Hematopoietic multipotent progenitor cell treated with erythropoietin and hydrocortisone succinate and interleukin-3 and kit ligand, for 8 days (in vitro differentiated cells): Measurements from ENCODE around the gene ZNF598.
A peak's percentile ranks its signal among the peaks of the same experiment; 100 is the strongest.

ENCODE experiments used
- DNase-seq: peaks from one replicate; pipeline ENCODE4 v3.0.0-alpha.2; 2015

Gene ZNF598

DNA sequence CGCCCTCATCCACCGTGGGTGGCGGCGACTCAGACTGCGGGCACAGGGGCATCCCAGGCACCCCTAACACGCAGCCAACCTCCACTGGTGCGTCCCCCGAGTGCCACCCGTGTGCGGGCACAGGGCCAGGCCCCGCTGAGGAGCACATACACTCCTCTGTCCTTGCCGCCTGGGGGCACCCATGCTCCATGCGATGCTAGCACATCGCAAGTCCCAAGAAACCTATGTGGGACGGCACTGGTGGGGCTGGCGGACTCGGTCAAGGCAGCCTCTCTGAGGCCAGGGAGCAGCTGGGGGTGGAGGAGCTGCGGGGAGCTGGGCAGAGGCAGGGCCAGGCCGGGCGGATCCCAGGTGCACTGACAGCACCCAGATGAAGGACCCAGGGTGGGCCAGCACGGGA lies 4.0 kb downstream of the ZNF598 start:
- DNase-seq, result peak; percentile 78

GRCh38 chr16:2004795-2005517 lies 4.7 kb downstream of the ZNF598 start:
- DNase-seq, result no peak

DNA sequence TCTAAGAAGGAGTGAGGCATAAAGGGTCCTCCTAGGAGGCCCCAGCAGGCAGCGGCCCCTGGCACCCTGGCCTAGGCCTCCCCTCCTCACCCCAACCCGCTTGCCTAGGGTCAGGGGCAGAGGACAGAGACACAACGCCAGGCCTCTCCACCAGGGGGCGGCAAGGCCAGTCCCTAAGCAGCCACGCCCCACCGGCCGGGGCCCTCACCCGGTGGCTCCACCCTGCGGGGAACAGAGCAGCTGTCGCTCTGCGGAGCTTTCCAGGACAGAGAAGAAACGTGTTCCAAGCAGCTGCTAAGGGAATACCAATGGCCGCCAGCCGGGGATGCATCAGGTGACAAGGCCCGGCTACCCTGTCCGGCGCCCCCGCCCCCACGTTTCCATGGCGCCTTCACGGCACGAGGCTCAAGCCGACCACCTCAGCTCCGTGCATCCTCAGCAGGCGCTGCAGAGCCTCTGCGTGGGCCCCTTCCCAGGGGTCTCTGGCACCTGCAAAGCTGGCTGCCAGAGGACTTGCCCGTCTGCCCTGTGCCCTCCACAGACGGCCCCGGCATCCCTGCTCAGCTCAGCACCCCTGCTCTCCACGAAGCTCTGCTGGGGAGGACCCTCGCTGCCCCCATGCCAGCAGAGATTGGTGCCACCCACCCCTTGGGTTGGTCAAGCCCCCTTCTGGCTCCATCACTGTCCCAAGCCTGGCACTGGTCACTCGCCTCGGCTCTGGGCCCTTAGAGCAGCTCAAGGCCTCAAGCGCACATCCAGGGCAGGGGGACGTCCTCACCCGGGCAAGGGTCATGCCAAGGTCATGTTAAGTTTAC lies 5.6 kb downstream of the ZNF598 start:
- DNase-seq, result peak; percentile 92

GRCh38 chr16:2003231-2003826 lies 6.3 kb downstream of the ZNF598 start:
- DNase-seq, result no peak

- DNase-seq, result no peak
Observed at GRCh38 chr16:2002406-2003230, 7.0 kb downstream of the ZNF598 start.

DNA sequence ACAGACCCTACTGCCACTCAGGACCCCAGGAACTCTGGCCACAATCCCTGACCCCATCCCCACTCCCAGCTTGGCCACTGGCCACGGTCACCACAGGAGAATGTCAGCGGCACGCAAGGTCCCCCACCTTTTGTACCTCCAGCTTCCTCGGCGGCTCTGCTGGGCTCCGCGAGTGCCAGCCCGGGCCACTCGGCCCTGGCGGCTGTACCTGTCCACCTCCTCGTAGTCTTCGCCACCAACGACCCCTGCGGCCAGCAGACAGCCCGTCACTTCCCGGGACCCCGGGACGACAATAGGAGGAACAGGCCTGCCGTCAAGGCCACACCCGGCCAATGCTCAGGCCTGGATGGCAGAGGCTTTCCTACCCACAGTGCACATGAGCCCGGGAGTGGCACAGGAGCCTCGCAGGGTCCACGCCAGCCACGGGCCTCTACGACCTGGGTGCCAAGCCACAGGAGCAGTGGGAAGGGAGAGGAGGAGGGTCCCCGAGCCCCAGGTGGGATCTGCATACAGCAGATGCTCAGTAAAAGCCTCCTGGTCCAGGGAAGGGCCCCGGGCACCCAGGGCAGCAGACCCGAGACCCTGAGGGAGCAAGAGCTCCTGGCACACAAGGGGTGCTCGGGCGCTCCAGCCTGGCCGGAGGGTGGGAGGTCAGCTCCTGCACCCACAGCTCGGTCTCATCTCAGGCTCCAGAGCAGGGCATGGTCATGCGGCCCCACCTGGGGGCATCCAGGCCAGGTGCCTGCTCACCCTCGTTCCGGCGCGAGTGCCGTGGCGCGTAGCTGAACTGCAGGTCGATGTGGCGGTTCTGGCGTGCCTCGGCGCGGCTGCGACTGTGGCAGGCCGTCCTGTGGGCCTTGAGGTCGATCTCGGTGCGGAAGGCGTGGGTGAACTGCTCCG lies 7.9 kb downstream of the ZNF598 start:
- DNase-seq, result no peak

DNA sequence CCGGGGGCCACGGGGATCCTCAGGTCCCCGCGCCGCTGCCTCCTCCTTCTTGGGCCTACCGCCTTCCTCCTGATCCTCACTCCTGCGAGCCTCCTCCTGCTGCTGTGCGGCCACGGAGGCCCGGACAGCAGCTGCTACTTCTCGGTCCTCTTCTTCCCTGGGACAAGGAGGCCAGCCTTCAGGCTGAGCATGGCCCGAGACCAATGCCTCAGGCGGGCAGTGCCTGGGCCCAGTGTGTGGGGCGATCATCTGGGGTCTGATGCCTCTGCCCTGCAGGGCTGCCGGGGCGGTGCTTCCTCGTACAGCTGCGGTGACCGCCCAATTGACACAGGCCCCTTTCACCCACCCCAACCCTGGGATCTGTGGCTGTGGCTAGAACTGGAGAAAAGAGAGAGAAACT lies 8.6 kb downstream of the ZNF598 start:
- DNase-seq, result no peak

GRCh38 chr16:1999866-2000514 lies 9.6 kb downstream of the ZNF598 start:
- no peak for DNase-seq

DNA sequence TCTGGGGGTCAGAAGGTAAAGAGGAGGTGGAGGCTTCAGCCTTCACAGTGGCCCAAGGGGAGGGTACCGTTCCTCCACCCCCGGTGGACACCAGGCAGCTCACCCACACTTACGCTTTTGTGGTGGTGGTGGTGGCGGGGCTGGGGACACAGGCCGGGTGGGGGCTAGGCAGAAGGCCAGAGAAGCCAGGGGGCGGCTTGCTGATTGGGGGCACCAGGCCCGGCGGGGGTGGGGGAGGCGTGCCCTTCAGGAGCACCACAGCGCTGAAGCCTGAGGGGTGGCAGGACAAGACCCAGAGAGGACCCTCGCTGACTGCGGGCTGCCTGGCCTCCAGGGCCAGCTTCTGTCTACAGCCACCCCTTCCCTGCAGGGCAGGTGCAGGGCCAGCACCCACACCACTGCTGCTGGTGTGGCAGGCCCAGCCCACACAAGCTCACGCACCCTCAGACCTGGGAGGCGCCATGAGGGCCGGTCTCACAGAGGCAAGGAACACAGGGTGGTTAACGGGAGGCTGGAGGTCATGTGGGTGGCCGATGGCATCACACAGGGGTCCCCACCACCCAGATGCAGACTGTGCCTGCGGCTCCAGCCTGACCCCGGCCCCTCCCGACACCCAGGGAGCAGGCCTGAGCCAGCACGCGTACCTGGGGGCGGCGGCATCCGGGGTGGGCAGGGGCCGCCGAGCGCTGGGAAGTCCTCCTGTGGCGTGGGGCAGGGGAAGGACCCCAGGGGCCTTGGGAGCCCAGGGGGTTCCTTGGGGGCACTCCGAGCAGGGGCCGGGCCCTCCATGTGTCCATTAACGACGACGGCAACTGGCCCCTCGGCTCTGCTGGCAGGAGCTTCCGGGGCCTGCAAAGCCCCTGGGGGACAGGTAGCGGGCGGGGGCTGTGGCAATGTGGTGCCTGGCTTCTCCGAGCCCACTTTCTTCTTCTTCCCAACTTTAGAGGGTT lies 10.5 kb downstream of the ZNF598 start:
- DNase-seq, result no peak

DNA sequence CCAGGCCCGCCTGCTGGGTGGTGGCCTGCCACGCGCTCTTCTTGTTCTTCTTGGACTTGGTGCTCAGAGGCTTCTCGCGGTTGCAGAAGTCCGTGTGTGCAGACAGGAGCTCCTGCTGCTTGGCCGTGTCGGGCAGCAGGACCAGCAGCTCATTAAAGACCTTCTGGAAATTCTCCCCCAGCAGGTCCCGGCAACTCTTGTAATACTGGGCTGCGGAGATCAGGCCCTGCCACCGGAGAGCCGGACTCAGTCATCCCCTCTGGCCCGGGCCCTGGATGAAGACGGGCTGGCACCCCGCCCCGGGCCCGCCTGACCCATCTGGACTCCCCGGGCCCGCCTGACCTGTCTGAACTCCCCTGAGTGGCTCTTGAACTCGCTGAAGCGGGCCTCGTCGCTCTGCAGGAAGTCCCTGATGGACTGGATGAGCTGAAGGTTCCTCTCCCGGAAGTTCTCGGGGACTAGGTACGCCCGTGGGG lies 11.2 kb downstream of the ZNF598 start:
- no peak for DNase-seq

- DNase-seq, result no peak
Observed at GRCh38 chr16:1997494-1998359, 11.9 kb downstream of the ZNF598 start.

GRCh38 chr16:1993731-1994131 lies 15.9 kb downstream of the ZNF598 start:
- no peak for DNase-seq

DNA sequence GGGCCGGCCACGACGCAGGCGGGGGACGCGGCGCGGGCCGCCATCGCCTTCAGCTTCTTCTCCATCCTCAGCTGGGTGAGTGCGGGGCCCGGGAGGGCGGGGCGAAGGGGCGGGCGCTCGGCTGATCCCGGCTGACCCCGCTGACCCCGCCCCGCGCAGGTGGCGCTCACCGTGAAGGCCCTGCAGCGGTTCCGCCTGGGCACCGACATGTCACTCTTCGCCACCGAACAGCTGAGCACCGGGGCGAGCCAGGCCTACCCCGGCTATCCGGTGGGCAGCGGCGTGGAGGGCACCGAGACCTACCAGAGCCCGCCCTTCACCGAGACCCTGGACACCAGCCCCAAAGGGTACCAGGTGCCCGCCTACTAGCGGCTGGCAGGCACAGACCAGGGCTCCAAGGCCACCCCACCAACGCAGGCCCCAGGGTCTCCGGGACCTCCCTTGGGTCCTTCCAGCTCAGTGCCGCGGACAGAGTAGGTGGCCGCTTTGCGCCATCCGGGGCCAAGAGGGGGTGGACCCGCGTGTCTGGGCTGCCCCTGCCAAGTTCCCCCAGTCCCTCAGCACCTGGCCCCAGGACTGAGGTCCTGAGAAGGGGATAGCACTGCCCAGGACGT lies 16.8 kb downstream of the ZNF598 start:
- no peak for DNase-seq

DNA sequence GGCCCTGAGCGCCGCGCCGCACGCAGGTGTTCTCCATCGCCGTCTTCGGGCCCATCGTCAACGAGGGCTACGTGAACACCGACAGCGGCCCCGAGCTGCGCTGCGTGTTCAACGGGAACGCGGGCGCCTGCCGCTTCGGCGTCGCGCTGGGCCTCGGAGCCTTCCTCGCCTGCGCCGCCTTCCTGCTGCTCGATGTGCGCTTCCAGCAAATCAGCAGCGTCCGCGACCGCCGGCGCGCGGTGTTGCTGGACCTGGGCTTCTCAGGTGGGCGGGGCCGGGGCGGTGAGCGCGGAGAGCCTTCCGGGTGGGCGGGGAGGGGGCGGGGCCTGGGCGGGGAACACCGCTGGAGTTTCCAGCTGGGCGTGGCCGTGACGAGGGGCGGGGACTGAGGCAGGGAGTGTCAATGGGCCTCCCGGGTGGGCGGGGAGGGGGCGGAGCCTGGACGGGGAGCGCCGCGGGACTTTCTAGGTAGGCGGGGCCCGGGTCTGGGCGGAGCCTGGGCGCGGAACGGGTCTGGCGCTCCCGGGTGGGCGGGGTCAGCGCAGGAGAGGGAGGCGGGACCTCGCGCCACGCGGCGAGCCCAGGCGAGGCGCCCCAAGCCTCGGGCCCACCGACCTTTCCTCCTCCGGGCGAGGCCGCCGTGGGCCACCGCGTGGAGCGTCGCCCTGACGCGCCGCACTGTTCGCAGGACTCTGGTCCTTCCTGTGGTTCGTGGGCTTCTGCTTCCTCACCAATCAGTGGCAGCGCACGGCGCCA lies 17.5 kb downstream of the ZNF598 start:
- DNase-seq, result peak; percentile 89

GRCh38 chr16:1991588-1991947 lies 18.1 kb downstream of the ZNF598 start:
- no peak for DNase-seq

DNA sequence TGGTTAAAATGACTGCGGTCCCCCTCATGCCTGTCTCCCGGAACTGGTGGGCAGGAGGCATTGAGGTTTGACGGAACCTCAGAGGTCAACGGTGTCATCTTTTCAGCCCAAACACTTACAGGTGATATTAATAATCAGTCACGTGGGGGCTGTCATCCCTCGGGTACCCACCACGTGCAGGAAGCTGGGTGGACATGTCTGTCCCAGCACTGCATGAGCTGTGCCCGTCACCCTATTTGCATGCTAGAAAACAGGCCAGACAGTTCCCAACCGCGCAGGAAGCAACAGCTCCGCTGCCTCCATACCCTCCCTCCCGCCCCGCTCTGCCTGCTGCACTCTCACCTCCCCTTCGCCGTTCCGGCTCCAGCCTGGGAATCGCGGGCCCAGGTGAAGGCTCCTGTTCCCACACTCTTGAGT lies 18.5 kb downstream of the ZNF598 start:
- DNase-seq, result no peak

GRCh38 chr16:1990351-1991134 lies 19.1 kb downstream of the ZNF598 start:
- DNase-seq, result no peak
